Adrenal gland (tissue), 12 donors: ENCODE results near the gene CHST8. TPM values are rescaled to one million over a fixed set of nuclear protein-coding genes. Genes with fewer than 3 reads are reported as not detected.
"Not testable (repeated sequence)": the region's sequence is repeated elsewhere in the genome, so short reads cannot be mapped to it uniquely, and the experiment has no call there.

ENCODE experiments used
- DNase-seq, 7 donors: peaks; one replicate each; pipeline ENCODE4 v3.0.0-alpha.2; 2019 to 2020
- H3K27ac ChIP-seq, 5 donors: fragments of 200-600 bp; sonication (generic) in 4 of 5; 1 replicate in 3 of 5; 2 replicates in 2 of 5; pipeline versions ENCODE4 v1.5.1 to v1.8.0; 2016 to 2020; ENCODE audit warnings: mild to moderate bottlenecking in 1 of 5
- H3K27me3 ChIP-seq: fragments of 200-600 bp; 2 replicates; pipeline ENCODE4 v1.8.0; 2021
- H3K36me3 ChIP-seq, 2 donors: fragments of 200-600 bp; replicated peaks in 1 of 2; 1 replicate in 1 of 2; 2 replicates in 1 of 2; pipeline versions ENCODE4 v1.5.1 to v1.8.0; 2018 to 2022
- H3K4me1 ChIP-seq, 2 donors: fragments of 200-600 bp; replicated peaks in 1 of 2; 1 replicate in 1 of 2; 2 replicates in 1 of 2; pipeline versions ENCODE4 v1.5.1 to v1.8.0; 2018 to 2021
- H3K4me3 ChIP-seq, 4 donors: fragments of 200-600 bp; sonication (generic) in 3 of 4; one replicate each; pipeline ENCODE4 v1.5.1; 2016 to 2018
- H3K9me3 ChIP-seq, 3 donors: fragments of 200-600 bp; sonication (generic) in 1 of 3; replicated peaks in 1 of 3; 1 replicate in 2 of 3; 2 replicates in 1 of 3; pipeline versions ENCODE4 v1.5.1 to v1.8.0; 2016 to 2021
- POLR2A ChIP-seq, 2 donors: fragments of 450-650 bp; IDR thresholded peaks; one replicate each; pipeline ENCODE4 v1.6.1; 2017; ENCODE audit warnings: antibody characterized with exemption in 2 of 2, mild to moderate bottlenecking in 2 of 2, moderate library complexity in 1 of 2
- WGBS, 4 donors: extraction: QIAGEN DNeasy Blood & Tissue Kit in 2 of 4; methylation state at CpG; one replicate each; pipeline versions ENCODE4 v1.1.5 to v1.1.7; 2013 to 2017; 5-methylcytosine and 5-hydroxymethylcytosine counted together
- intact Hi-C, 2 donors: fragments of 100-400 bp; cut with DNase I; formaldehyde crosslinking; loops; one replicate each; pipeline versions ENCODE4 v1.14.1 to v1.15.0; 2022 to 2023
- polyA plus RNA-seq, 3 donors: library from polyadenylated mRNA; stranded (reverse); fragments of 200-250 nt in 2 of 3; fragments of 350-450 nt in 1 of 3; fragmentation: Illumina TruSeq in 1 of 3; extraction: RNeasy Lipid Tissue Mini Kit (QIAGEN cat#74804) in 1 of 3; gene quantifications; one replicate each; pipeline ENCODE4 v1.2.3, GENCODE V29; 2013 to 2014
- total RNA-seq, 9 donors: library from RNA; depleted of rRNA in 4 of 9; stranded (reverse); fragments of >200 nt in 4 of 9; fragments of 120-200 nt in 1 of 9; fragmentation: NEBNext Ultra II Directional in 1 of 9; extraction: Animal tissue kit (Norgen Biotek cat#: 25700) in 1 of 9; gene quantifications; one replicate each; pipeline versions ENCODE4 v1.1.0 to v1.2.4, GENCODE V29; 2013 to 2023
- TF ChIP-seq, protein P1 (sequence below), 6 experiments: fragments of 450-650 bp in 4 of 6; fragments of 200-600 bp in 2 of 6; sonication (generic) in 1 of 6; IDR thresholded peaks; 1 replicate in 5 of 6; 2 replicates in 1 of 6; pipeline versions ENCODE4 v1.5.1 to v1.8.0; 2016 to 2021; ENCODE audit warnings: antibody characterized with exemption in 6 of 6, mild to moderate bottlenecking in 2 of 6, moderate library complexity in 1 of 6
- donor health status: healthy with polysubstance abuse.
- donor health status: Bipolar disorder and iron deficiency.
- donor health status: DM: yes; HTN: yes; CAD: no.
- donor health status: DM: no; HTN: no; CAD: no.
- donor health status: DM: no; HTN: no; CAD: no.
- donor health status: DM: yes; HTN: yes; CAD: no.

The CHST8 gene
- total and polyA plus RNA-seq, 12 donors: 0.06 to 1.9 (median 0.61) TPM; not detected in 4

- H3K9me3 ChIP-seq: no peaks in the 10 kb centered on the region
- WGBS, 4 donors: 61 to 71% (median 68%) methylated on average over 6 of the region's 6 CpGs
Measured at GRCh38 chr19:33603377-33603776, 18.4 kb upstream of the CHST8 start.

GRCh38 chr19:33604651-33605050, 17.1 kb upstream of the CHST8 start:
- intact Hi-C loops: no loop called here
- no peak for DNase-seq
- Histone ChIP-seq H3K36me3 (no peaks in the 10 kb centered on the region), H3K4me3 (no peak overlapping the region), H3K9me3 (no peaks in the 10 kb centered on the region), H3K27me3 (no peaks in the 10 kb centered on the region), H3K4me1 (no peaks in the 10 kb centered on the region), H3K27ac (no peak overlapping the region)
- WGBS, 4 donors: 55 to 69% (median 67%) methylated on average over 4 to 5 of the region's 5 CpGs
- TF ChIP-seq, protein P1, sequence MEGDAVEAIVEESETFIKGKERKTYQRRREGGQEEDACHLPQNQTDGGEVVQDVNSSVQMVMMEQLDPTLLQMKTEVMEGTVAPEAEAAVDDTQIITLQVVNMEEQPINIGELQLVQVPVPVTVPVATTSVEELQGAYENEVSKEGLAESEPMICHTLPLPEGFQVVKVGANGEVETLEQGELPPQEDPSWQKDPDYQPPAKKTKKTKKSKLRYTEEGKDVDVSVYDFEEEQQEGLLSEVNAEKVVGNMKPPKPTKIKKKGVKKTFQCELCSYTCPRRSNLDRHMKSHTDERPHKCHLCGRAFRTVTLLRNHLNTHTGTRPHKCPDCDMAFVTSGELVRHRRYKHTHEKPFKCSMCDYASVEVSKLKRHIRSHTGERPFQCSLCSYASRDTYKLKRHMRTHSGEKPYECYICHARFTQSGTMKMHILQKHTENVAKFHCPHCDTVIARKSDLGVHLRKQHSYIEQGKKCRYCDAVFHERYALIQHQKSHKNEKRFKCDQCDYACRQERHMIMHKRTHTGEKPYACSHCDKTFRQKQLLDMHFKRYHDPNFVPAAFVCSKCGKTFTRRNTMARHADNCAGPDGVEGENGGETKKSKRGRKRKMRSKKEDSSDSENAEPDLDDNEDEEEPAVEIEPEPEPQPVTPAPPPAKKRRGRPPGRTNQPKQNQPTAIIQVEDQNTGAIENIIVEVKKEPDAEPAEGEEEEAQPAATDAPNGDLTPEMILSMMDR (IDR thresholded peaks at IDR 0.05): no peak
- TF ChIP-seq POLR2A (IDR thresholded peaks at IDR 0.05): no peak

More at GRCh38 chr19:33603377-33603776, 18.4 kb upstream of the CHST8 start:
- Histone ChIP-seq H3K27ac (no peak overlapping the region), H3K27me3 (no peaks in the 10 kb centered on the region), H3K36me3 (no peaks in the 10 kb centered on the region), H3K4me3 (no peak overlapping the region), H3K4me1 (no peaks in the 10 kb centered on the region)
- TF ChIP-seq, protein P1 (IDR thresholded peaks at IDR 0.05): no peak
- TF ChIP-seq POLR2A (IDR thresholded peaks at IDR 0.05): no peak
- intact Hi-C loops: no loop called here
- DNase-seq: no peak

DNA sequence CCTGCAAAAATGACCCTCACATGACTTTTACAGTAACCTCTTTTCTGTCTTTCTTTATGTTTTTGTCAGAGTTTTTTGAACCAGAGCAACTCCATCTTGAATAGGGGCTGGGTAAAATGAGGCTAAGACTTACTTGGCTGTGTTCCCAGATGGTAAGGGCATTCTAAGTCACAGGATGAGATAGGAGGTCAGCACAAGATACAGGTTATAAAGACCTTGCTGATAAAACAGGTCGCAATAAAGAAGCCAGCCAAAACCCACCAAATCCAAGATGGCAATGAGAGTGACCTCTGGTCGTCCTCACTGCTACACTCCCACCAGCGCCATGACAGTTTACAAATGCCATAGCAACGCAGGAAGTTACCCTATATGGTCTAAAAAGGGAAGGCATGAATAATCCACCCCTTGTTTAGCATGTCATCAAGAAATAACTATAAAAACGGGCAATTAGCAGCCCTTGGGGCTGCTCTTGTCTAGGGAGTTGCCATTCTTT, 15.9 kb upstream of the CHST8 start:
- intact Hi-C loops, H3K27me3 ChIP-seq, DNase-seq, H3K36me3 ChIP-seq, H3K9me3 ChIP-seq, H3K4me3 ChIP-seq, H3K27ac ChIP-seq, H3K4me1 ChIP-seq: not testable (repeated sequence)
- 42 to 51% (median 45%) methylated on average over 5 of the region's 5 CpGs for WGBS, 4 donors

DNA sequence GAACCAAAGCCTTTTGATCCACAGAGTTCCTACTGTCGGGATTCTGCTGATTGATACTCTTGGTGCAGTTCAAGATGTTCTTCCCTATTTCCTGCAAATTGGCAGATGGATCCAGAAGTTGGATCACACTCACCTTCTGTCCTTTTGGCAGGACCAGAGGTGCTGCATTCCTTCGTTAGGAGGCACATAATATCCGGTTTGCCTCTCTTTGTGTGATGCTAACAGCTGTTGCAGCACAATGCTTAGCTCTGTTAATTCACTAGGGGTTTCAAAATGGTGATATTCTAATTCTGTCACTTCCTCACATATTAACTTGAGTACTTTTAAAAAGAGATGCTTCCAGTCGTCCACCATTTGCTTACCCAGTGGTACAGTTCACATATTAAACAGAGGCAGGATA, 15.2 kb upstream of the CHST8 start:
- no peak for DNase-seq
- 32 to 43% (median 38%) methylated on average over 4 of the region's 4 CpGs for WGBS, 4 donors

GRCh38 chr19:33609353-33609752, 12.4 kb upstream of the CHST8 start:
- intact Hi-C loops: no loop called here
- Histone ChIP-seq H3K4me3 (no peak overlapping the region), H3K4me1 (no peaks in the 10 kb centered on the region), H3K36me3 (no peaks in the 10 kb centered on the region), H3K9me3 (no peaks in the 10 kb centered on the region), H3K27me3 (no peaks in the 10 kb centered on the region), H3K27ac (no peak overlapping the region)
- DNase-seq: no peak
- TF ChIP-seq POLR2A (IDR thresholded peaks at IDR 0.05): no peak
- TF ChIP-seq, protein P1 (IDR thresholded peaks at IDR 0.05): no peak
- 52 to 71% (median 59%) methylated on average over 1 of the region's 1 CpG for WGBS, 4 donors

More for the DNA sequence above, 15.2 kb upstream of the CHST8 start:
- H3K4me3 ChIP-seq: no peak overlapping the region
- no peaks in the 10 kb centered on the region for H3K9me3 ChIP-seq
- no peaks in the 10 kb centered on the region for H3K36me3 ChIP-seq
- H3K27ac ChIP-seq: no peak overlapping the region
- intact Hi-C loops: no loop called here
- no peaks in the 10 kb centered on the region for H3K27me3 ChIP-seq
- no peak for TF ChIP-seq POLR2A (IDR thresholded peaks at IDR 0.05)
- TF ChIP-seq, protein P1 (IDR thresholded peaks at IDR 0.05): no peak
- H3K4me1 ChIP-seq: no peaks in the 10 kb centered on the region
